ENCODE results near the gene ZNF638.

ZNF638 gene

DNA sequence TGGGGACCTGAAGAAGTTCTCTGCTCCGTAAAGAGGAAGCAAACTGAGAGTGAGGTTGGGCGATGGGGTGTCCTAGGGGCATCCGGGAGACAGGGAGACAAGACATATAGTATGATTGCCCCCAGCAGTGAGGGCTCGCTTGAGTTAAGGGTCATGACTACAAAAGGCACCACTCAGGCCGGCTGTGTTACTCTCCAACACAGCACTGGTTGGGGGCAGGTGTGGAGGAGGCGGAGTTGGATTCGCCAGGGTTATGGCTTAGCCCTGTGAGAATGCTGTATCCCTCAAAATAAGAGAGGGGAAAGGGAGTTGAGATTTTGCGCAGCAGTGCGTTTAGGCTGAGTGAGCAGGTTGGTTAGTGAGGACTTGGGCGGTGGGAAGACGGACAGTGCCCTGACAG lies 133.8 kb downstream of the ZNF638 start:
- TF ChIP-seq, protein P1, sequence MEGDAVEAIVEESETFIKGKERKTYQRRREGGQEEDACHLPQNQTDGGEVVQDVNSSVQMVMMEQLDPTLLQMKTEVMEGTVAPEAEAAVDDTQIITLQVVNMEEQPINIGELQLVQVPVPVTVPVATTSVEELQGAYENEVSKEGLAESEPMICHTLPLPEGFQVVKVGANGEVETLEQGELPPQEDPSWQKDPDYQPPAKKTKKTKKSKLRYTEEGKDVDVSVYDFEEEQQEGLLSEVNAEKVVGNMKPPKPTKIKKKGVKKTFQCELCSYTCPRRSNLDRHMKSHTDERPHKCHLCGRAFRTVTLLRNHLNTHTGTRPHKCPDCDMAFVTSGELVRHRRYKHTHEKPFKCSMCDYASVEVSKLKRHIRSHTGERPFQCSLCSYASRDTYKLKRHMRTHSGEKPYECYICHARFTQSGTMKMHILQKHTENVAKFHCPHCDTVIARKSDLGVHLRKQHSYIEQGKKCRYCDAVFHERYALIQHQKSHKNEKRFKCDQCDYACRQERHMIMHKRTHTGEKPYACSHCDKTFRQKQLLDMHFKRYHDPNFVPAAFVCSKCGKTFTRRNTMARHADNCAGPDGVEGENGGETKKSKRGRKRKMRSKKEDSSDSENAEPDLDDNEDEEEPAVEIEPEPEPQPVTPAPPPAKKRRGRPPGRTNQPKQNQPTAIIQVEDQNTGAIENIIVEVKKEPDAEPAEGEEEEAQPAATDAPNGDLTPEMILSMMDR (IDR thresholded peaks at IDR 0.05): no peak

- TF ChIP-seq, protein P1 (IDR thresholded peaks at IDR 0.05): no peak
Measured at GRCh38 chr2:71465961-71466300, 134.3 kb downstream of the ZNF638 start.

DNA sequence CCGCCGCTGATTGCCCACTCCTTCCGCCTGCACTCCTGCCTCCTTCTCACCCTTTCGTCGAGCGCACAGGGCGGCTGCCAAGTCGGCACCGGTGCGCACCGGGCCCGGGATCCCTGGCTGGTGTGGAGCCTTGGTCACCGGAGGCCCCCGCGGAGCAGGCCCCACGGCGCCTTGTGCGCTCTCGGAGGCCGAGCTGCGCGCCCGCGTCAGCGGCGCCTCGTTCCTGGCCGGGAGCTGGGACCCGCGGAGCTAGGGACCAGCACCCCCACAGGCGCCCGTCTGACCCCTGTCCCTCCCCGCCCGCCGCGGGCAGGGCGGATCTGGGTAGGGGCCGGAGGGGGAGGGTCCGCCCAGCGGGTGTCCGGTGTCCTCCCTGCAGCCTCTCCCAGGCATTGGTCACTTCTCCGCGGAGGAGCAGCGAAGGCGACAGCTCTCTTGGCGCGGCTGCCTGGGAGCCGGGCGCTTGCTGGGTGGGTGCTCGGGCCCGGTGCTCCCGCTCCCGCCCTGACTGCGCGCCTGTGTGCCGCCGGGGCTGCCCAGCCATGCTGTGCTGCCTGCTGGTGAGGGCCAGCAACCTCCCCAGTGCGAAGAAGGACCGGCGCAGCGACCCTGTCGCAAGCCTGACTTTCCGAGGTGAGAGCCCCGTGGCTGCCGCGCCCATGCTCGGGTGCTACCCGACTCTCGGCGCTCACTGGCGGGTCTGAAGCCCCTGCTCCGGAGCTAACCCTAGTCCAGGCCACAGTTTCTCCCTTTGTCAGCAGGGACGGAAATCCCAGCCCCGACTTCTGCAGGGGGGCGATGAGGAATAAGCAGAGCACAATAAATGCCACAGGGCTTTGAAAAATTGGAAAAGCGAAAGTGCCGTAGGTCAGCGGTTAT lies 135.0 kb downstream of the ZNF638 start:
- TF ChIP-seq, protein P1 (IDR thresholded peaks at IDR 0.05): no peak

- TF ChIP-seq, protein P1 (IDR thresholded peaks at IDR 0.05): no peak
Measured at GRCh38 chr2:71467180-71467815, 135.7 kb downstream of the ZNF638 start.

GRCh38 chr2:71468279-71469015 lies 136.9 kb downstream of the ZNF638 start:
- TF ChIP-seq, protein P1 (IDR thresholded peaks at IDR 0.05): no peak

- TF ChIP-seq, protein P1 (IDR thresholded peaks at IDR 0.05): no peak
Measured at GRCh38 chr2:71469403-71470398, 138.1 kb downstream of the ZNF638 start.
